Retinal pigment epithelial cell (primary cell): ENCODE results near the gene EMD.
"Not testable (repeated sequence)": the region's sequence is repeated elsewhere in the genome, so short reads cannot be mapped to it uniquely, and the experiment has no call there.

ENCODE experiments used
- DNase-seq: peaks from one replicate; pipeline ENCODE4 v3.0.0-alpha.2; 2010; ENCODE audit warnings: low read depth
- H3K4me3 ChIP-seq: 2 replicates; pipeline ENCODE4 v1.5.1; 2011; ENCODE audit warnings: mild to moderate bottlenecking, low read length, control low read depth, moderate library complexity
- CTCF ChIP-seq: conservative IDR thresholded peaks from 2 replicates; pipeline ENCODE4 v1.5.1; 2011; ENCODE audit warnings: low read depth, low read length, control low read depth, inconsistent platforms

Gene EMD

GRCh38 chrX:154378799-154379568 is at the start of gene EMD:
Gene EMD, plus strand, starts transcription at chrX:154379295. Its CDS starts 190 bp downstream, at chrX:154379485.
- peak; percentile 86 for DNase-seq
- peak within 1 kb of the TSS; percentile 65 for H3K4me3 ChIP-seq
- TF ChIP-seq CTCF = no peak

- no peak for DNase-seq
- TF ChIP-seq CTCF = no peak
- H3K4me3 ChIP-seq = no peak overlapping the region
Measured at GRCh38 chrX:154332561-154332960, 46.5 kb upstream of the EMD start.

- no peak for DNase-seq
- H3K4me3 ChIP-seq = no peak overlapping the region
- no peak for TF ChIP-seq CTCF
Measured at GRCh38 chrX:154333116-154333515, 46.0 kb upstream of the EMD start.

GRCh38 chrX:154333837-154334271 is 45.2 kb upstream of the EMD start:
- H3K4me3 ChIP-seq = no peak overlapping the region
- no peak for TF ChIP-seq CTCF
- DNase-seq = no peak

- TF ChIP-seq CTCF = no peak
- no peak for DNase-seq
- H3K4me3 ChIP-seq = no peak overlapping the region
Measured at GRCh38 chrX:154334496-154334895, 44.6 kb upstream of the EMD start.

GRCh38 chrX:154341399-154342298 is 37.4 kb upstream of the EMD start:
- not testable (repeated sequence) for H3K4me3 ChIP-seq, DNase-seq

- DNase-seq = not testable (repeated sequence)
Measured at GRCh38 chrX:154343063-154343462, 36.0 kb upstream of the EMD start.

GRCh38 chrX:154343620-154344019 is 35.5 kb upstream of the EMD start:
- not testable (repeated sequence) for DNase-seq, H3K4me3 ChIP-seq

More at GRCh38 chrX:154343063-154343462, 36.0 kb upstream of the EMD start:
- H3K4me3 ChIP-seq = not testable (repeated sequence)
